ENCODE results near the gene BACH2. TPM values are rescaled to one million over a fixed set of nuclear protein-coding genes. Genes with fewer than 3 reads are reported as not detected.

BACH2 gene
- total RNA-seq, 4 donors from 2014 or later = 9.3 to 34.5 (median 11.1) TPM

GRCh38 chr6:90194371-90194841, 102.2 kb downstream of the BACH2 start:
- WGBS, 2 donors = 36 to 43% methylated on average over 4 of the region's 4 CpGs
- intact Hi-C loops (cut with DNase I; ENCODE audit: low total_unique reads) = no loop called here
- TF ChIP-seq CTCF (IDR thresholded peaks at IDR 0.05) (no peak), POLR2A (IDR thresholded peaks at IDR 0.05) (no peak)
- no peak overlapping the region for H3K4me3 ChIP-seq (ENCODE audit: low read depth, poor library complexity, severe bottlenecking)
- DNase-seq (ENCODE audit: low spot score in 2 of 2) = no peak

GRCh38 chr6:90193359-90193758, 103.3 kb downstream of the BACH2 start:
- no peak overlapping the region for H3K4me3 ChIP-seq (ENCODE audit: low read depth, poor library complexity, severe bottlenecking)
- no peak for DNase-seq (ENCODE audit: low spot score in 2 of 2)
- no peak for TF ChIP-seq CTCF (IDR thresholded peaks at IDR 0.05)
- TF ChIP-seq POLR2A (IDR thresholded peaks at IDR 0.05) = no peak
- 95 to 98% methylated on average over 4 of the region's 4 CpGs for WGBS, 2 donors
- intact Hi-C loops (cut with DNase I; ENCODE audit: low total_unique reads) = no loop called here

- H3K4me3 ChIP-seq (ENCODE audit: low read depth, poor library complexity, severe bottlenecking) = no peak overlapping the region
- TF ChIP-seq POLR2A (IDR thresholded peaks at IDR 0.05) (no peak), CTCF (IDR thresholded peaks at IDR 0.05) (no peak)
- DNase-seq (ENCODE audit: low spot score in 2 of 2) = no peak
- intact Hi-C loops (cut with DNase I; ENCODE audit: low total_unique reads) = no loop called here
- 95 to 96% methylated on average over 3 of the region's 3 CpGs for WGBS, 2 donors
Observed at GRCh38 chr6:90192857-90193256, 103.8 kb downstream of the BACH2 start.

GRCh38 chr6:90190752-90191395, 105.8 kb downstream of the BACH2 start:
- DNase-seq (ENCODE audit: low spot score in 2 of 2) = no peak
- H3K4me3 ChIP-seq (ENCODE audit: low read depth, poor library complexity, severe bottlenecking) = no peak overlapping the region
- WGBS, 2 donors = 71 to 76% methylated on average over 5 of the region's 5 CpGs
- TF ChIP-seq CTCF (IDR thresholded peaks at IDR 0.05) (no peak), POLR2A (IDR thresholded peaks at IDR 0.05) (no peak)
- intact Hi-C loops (cut with DNase I; ENCODE audit: low total_unique reads) = no loop called here

- DNase-seq (ENCODE audit: low spot score in 2 of 2) = no peak
- WGBS, 2 donors = 83 to 86% methylated on average over 4 of the region's 4 CpGs
- intact Hi-C loops (cut with DNase I; ENCODE audit: low total_unique reads) = no loop called here
- no peak for TF ChIP-seq CTCF (IDR thresholded peaks at IDR 0.05)
- no peak for TF ChIP-seq POLR2A (IDR thresholded peaks at IDR 0.05)
- H3K4me3 ChIP-seq (ENCODE audit: low read depth, poor library complexity, severe bottlenecking) = no peak overlapping the region
Observed at GRCh38 chr6:90190131-90190530, 106.5 kb downstream of the BACH2 start.
